ENCODE results near the gene VPS37C.

- TF ChIP-seq CTCF (conservative IDR thresholded peaks at IDR 0.05), result no peak
- TF ChIP-seq ZFX (IDR thresholded peaks at IDR 0.05), result no peak
Observed at GRCh38 chr11:61154528-61154927, 6.7 kb downstream of the VPS37C start.
